ENCODE measurements around the gene C6orf15. TPM values are rescaled to one million over a fixed set of nuclear protein-coding genes. Genes with fewer than 3 reads are reported as not detected.
A peak's percentile ranks its signal among the peaks of the same experiment; 100 is the strongest.

C6orf15 gene
- total and polyA plus RNA-seq, 7 donors = not detected

DNA sequence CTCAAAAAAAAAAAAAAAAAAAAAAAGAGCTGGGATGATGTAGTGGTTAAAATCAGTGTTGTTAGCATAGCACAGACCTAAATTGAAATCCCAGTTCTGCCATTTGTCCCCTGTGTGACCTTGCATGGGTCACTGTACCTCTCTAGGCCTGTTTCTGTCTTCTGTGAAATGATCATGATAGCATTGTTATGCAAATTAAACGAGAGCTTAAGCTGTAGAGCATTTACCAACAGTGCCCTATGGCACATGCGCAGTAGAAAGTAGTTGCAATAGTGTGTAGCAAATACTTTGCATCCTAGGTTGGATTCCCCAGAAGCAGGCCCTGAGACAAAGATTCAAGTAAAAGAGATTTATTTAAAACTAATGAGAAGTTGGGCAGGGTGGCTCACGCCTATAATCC lies 19.2 kb upstream of the C6orf15 start:
- no peaks in the 10 kb centered on the region for H3K4me1 ChIP-seq
- no peaks in the 10 kb centered on the region for H3K36me3 ChIP-seq
- TF ChIP-seq EP300 (IDR thresholded peaks at IDR 0.05) (no peak), POLR2A (IDR thresholded peaks at IDR 0.05) (no peak), POLR2AphosphoS5 (IDR thresholded peaks at IDR 0.05) (no peak)
- TF ChIP-seq, protein P1, sequence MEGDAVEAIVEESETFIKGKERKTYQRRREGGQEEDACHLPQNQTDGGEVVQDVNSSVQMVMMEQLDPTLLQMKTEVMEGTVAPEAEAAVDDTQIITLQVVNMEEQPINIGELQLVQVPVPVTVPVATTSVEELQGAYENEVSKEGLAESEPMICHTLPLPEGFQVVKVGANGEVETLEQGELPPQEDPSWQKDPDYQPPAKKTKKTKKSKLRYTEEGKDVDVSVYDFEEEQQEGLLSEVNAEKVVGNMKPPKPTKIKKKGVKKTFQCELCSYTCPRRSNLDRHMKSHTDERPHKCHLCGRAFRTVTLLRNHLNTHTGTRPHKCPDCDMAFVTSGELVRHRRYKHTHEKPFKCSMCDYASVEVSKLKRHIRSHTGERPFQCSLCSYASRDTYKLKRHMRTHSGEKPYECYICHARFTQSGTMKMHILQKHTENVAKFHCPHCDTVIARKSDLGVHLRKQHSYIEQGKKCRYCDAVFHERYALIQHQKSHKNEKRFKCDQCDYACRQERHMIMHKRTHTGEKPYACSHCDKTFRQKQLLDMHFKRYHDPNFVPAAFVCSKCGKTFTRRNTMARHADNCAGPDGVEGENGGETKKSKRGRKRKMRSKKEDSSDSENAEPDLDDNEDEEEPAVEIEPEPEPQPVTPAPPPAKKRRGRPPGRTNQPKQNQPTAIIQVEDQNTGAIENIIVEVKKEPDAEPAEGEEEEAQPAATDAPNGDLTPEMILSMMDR (IDR thresholded peaks at IDR 0.05) = no peak
- no peak overlapping the region for H3K4me3 ChIP-seq
- no peak for DNase-seq
- no peak overlapping the region for H3K27ac ChIP-seq
- no peaks in the 10 kb centered on the region for H3K27me3 ChIP-seq
- WGBS, 2 donors = 75 to 91% methylated on average over 3 of the region's 3 CpGs
- no peaks in the 10 kb centered on the region for H3K9me3 ChIP-seq
- intact Hi-C loops (cut with DNase I) = no loop called here

DNA sequence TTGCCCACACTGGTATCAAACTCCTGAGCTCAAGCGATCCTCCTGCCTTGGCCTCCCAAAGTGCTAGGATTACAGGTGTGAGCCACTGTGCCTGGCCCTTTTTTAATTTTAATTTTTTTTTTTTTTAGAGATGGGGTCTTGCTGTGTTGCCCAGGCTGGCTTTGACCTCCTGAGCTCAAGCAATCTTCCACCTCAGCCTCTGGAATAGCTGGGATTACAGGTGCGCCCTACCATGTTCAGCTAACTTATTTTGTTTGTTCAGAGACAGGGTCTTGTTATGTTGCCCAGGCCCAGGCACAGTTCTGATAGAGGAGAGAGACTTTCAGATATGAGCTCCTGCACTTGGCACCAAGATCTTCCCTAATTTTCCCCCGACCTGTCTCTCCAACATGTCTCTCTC lies 18.4 kb upstream of the C6orf15 start:
- TF ChIP-seq EP300 (IDR thresholded peaks at IDR 0.05) (no peak), POLR2AphosphoS5 (IDR thresholded peaks at IDR 0.05) (no peak), POLR2A (IDR thresholded peaks at IDR 0.05) (no peak)
- TF ChIP-seq, protein P1 (IDR thresholded peaks at IDR 0.05) = no peak
- DNase-seq = no peak
- no peaks in the 10 kb centered on the region for H3K9me3 ChIP-seq
- H3K4me1 ChIP-seq = peaks cover 0 to 4% (median 0%) of the 10 kb centered on the region in 4 donors
- H3K27ac ChIP-seq = no peak overlapping the region
- no peaks in the 10 kb centered on the region for H3K27me3 ChIP-seq
- WGBS, 2 donors = 95 to 96% methylated on average over 3 of the region's 3 CpGs
- no peaks in the 10 kb centered on the region for H3K36me3 ChIP-seq
- no peak overlapping the region for H3K4me3 ChIP-seq
- intact Hi-C loops (cut with DNase I) = no loop called here

DNA sequence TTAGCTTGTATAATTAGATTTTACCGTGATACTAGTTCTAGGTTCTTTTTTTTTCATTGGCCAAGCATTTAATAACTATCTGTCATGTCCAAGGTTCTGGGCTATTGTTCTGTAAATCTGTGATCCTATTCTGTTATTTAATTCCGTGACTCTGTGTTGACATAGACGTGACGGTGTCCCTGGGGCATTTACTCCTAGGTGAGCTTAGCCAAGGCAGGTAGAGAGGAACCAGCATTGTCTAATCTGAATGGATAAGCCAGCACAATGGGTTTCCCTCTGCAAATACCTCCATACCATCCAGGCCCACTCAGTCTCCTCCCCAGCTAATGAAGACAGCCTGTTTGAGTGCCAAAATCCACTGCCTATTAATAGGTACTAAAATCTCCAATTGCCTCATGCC lies 16.8 kb upstream of the C6orf15 start:
- 38 to 73% methylated on average over 4 of the region's 4 CpGs for WGBS, 2 donors
- H3K9me3 ChIP-seq = no peaks in the 10 kb centered on the region
- intact Hi-C loops (cut with DNase I) = no loop called here

DNA sequence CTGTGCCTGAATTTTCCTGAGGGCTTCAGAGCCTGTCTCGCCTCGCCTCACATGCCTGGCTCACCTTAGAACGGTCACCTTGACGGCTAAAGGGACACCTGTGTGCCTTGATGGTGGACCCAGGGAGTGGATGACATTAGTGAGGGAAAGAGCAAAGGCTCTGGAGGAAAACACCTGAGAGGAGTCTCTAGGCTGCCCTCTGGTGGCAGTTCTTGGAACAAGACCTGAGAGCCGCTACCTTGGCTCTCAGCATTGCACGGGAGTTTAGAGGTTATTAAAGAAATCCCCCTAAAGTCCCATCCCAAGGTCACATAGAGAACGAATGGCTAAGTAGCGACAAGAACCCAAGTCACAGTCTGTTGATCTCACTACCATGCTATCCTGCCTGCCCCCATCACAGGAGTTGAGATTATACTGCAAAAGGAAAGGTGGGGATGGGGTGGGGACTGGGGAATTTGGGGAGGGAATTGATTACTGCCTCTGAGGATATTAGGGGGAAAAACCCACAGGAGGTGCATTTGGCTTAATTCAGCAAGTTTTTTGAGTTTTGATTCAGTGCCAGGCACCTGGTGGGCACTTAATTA lies 15.8 kb upstream of the C6orf15 start:
- 3 to 10% methylated on average over 8 of the region's 8 CpGs for WGBS, 2 donors
- intact Hi-C loops (cut with DNase I) = no loop called here
- peaks cover 0 to 17% (median 7%) of the 10 kb centered on the region in 4 donors for H3K4me1 ChIP-seq
- DNase-seq = no peak
- H3K36me3 ChIP-seq = no peaks in the 10 kb centered on the region
- H3K27ac ChIP-seq = no peak overlapping the region
- H3K27me3 ChIP-seq = no peaks in the 10 kb centered on the region
- no peak overlapping the region for H3K4me3 ChIP-seq
- no peaks in the 10 kb centered on the region for H3K9me3 ChIP-seq
- no peak for TF ChIP-seq POLR2AphosphoS5 (IDR thresholded peaks at IDR 0.05)
- TF ChIP-seq, protein P1 (IDR thresholded peaks at IDR 0.05) = peak; percentile 45 to 92 (median 74)

More for the DNA sequence above, 16.8 kb upstream of the C6orf15 start:
- Histone ChIP-seq H3K27ac (no peak overlapping the region), H3K4me3 (no peak overlapping the region), H3K27me3 (no peaks in the 10 kb centered on the region), H3K36me3 (no peaks in the 10 kb centered on the region), H3K4me1 (peaks cover 0 to 14% (median 3%) of the 10 kb centered on the region in 4 donors)
- TF ChIP-seq POLR2AphosphoS5 (IDR thresholded peaks at IDR 0.05) (no peak), POLR2A (IDR thresholded peaks at IDR 0.05) (no peak), EP300 (IDR thresholded peaks at IDR 0.05) (no peak)
- TF ChIP-seq, protein P1 (IDR thresholded peaks at IDR 0.05) = no peak
- no peak for DNase-seq

Data from sigmoid colon (tissue), 7 donors.